HG03159 (cell line): Measurements from ENCODE around the gene MVD.
"Not testable (repeated sequence)": the region's sequence is repeated elsewhere in the genome, so short reads cannot be mapped to it uniquely, and the experiment has no call there.

Experiments used
- ATAC-seq: cut with Tn5 transposase; IDR thresholded peaks from one replicate; pipeline ENCODE4 v1.9.1; 2021; ENCODE audit warnings: mild to moderate bottlenecking, moderate library complexity; ENCODE audit not compliant: unreplicated experiment

MVD gene

GRCh38 chr16:88610909-88611812 lies 51.7 kb downstream of the MVD start:
- ATAC-seq = no peak

GRCh38 chr16:88610080-88610479 lies 52.8 kb downstream of the MVD start:
- no peak for ATAC-seq

- ATAC-seq = not testable (repeated sequence)
Observed at GRCh38 chr16:88609426-88609825, 53.5 kb downstream of the MVD start.

DNA sequence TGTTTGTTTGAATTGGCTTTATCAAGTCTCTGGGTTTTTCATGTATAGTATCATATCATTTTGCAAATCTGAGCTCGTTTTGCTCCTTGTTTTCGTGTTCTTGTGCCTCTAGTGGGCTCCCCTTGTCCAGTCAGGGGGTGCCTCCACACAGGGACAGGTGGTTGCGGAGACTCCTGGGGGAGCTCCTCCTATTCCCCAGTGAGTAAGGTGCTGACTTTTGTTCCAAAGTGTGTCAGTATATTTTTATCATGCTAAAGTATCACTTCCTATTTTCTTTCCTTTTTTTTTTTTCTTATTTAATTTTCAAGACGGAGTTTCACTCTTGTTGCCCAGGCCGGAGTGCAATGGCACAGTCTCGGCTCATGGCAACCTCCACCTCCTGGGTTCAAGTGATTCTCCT lies 54.8 kb downstream of the MVD start:
- no peak for ATAC-seq

GRCh38 chr16:88606148-88606757 lies 56.6 kb downstream of the MVD start:
- no peak for ATAC-seq

- no peak for ATAC-seq
Observed at GRCh38 chr16:88605186-88606147, 57.4 kb downstream of the MVD start.

DNA sequence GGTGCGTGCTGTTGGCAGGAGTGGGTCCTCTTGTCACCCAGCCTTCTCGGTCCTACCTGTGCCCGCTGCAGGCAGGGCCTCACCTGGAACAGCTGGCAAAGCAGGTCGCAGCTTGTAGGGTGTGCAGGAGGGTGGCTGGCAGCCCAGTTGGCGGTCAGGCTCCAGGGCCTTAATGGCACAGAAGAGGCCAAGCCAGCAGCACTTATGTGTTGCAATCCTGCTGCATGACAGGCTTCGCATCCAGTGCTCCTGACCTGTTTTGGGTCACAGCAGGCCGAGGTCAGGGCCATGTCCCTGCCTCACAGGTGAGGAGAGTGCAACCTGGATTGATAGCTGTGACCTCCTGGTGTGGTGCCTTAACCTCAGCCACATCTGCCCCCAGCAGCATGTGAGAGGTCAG lies 60.8 kb downstream of the MVD start:
- ATAC-seq = no peak
